PC-3 (cell line): ENCODE measurements around the gene PUDP. TPM values are rescaled to one million over a fixed set of nuclear protein-coding genes. Genes with fewer than 3 reads are reported as not detected.

Experiments used
- ATAC-seq: fragments of 200-7000 bp; cut with Tn5 transposase; 2 replicates; pipeline ENCODE4 v1.9.1; 2020; ENCODE audit warnings: mild to moderate bottlenecking, moderate library complexity
- BruUV-seq: library from RNA; stranded (reverse); fragments of 400-500 nt; replicated peaks from 2 replicates; lab custom pipeline; 2021; lab: Mats Ljungman, UMichigan
- CTCF ChIA-PET: fragments of 300-600 bp; sonication (Branson Sonifier 250); formaldehyde crosslinking; loops from one replicate; lab custom pipeline; 2022; ENCODE audit warnings: antibody characterized with exemption; lab: Charles Lee
- POLR2A ChIA-PET: fragments of 300-600 bp; sonication (Branson Sonifier 250); formaldehyde crosslinking; loops from one replicate; lab custom pipeline; 2022; ENCODE audit warnings: antibody characterized with exemption; ENCODE audit not compliant: unreplicated experiment; lab: Charles Lee
- DNase-seq: peaks from one replicate; pipeline ENCODE4 v3.0.0-alpha.2; 2015
- H2AFZ ChIP-seq: fragments of 300-600 bp; sonication (generic); 2 replicates; pipeline ENCODE4 v1.6.0; 2016; ENCODE audit warnings: antibody characterized with exemption, low read length
- H3F3A ChIP-seq: fragments of 300-600 bp; sonication (generic); one replicate; pipeline ENCODE4 v1.6.0; 2017; ENCODE audit warnings: antibody characterized with exemption, low read length, control low read depth, mild to moderate bottlenecking; ENCODE audit not compliant: unreplicated experiment
- H3K27ac ChIP-seq: fragments of 300-600 bp; sonication (generic); 2 replicates; pipeline ENCODE4 v1.5.1; 2016; ENCODE audit warnings: mild to moderate bottlenecking, low read length
- H3K27me3 ChIP-seq: fragments of 300-600 bp; sonication (generic); 2 replicates; pipeline ENCODE4 v1.6.1; 2016; ENCODE audit warnings: low read length, mixed read lengths
- H3K36me3 ChIP-seq: fragments of 300-600 bp; sonication (generic); 2 replicates; pipeline ENCODE4 v1.6.1; 2016; ENCODE audit warnings: low read depth, mixed run types, low read length, mixed read lengths
- H3K4me1 ChIP-seq: fragments of 300-600 bp; sonication (generic); 2 replicates; pipeline ENCODE4 v1.5.1; 2016; ENCODE audit warnings: low read length; ENCODE audit not compliant: insufficient read depth
- H3K4me2 ChIP-seq: fragments of 300-600 bp; sonication (generic); 2 replicates; pipeline ENCODE4 v1.6.0; 2016; ENCODE audit warnings: low read length
- H3K4me3 ChIP-seq: fragments of 300-600 bp; sonication (generic); 2 replicates; pipeline ENCODE4 v1.5.1; 2016; ENCODE audit warnings: mild to moderate bottlenecking, low read length, mixed read lengths
- H3K79me2 ChIP-seq: fragments of 300-600 bp; sonication (generic); 2 replicates; pipeline ENCODE4 v1.6.1; 2017; ENCODE audit warnings: low read length, mixed read lengths
- H3K9ac ChIP-seq: fragments of 300-600 bp; sonication (generic); 2 replicates; pipeline ENCODE4 v1.6.0; 2016; ENCODE audit warnings: mild to moderate bottlenecking, low read length
- H3K9me2 ChIP-seq: fragments of 300-600 bp; sonication (generic); replicated peaks from 2 replicates; pipeline ENCODE4 v1.6.1; 2016; ENCODE audit warnings: mixed run types, low read length, mixed read lengths
- H3K9me3 ChIP-seq: fragments of 300-600 bp; sonication (generic); 2 replicates; pipeline ENCODE4 v1.6.1; 2016; ENCODE audit warnings: low read length, mixed read lengths
- H4K20me1 ChIP-seq: fragments of 300-600 bp; sonication (generic); 2 replicates; pipeline ENCODE4 v1.6.1; 2016; ENCODE audit warnings: low read length, mixed read lengths
- CTCF ChIP-seq: fragments of 300-600 bp; sonication (generic); conservative IDR thresholded peaks from 2 replicates; pipeline ENCODE4 v1.5.1; 2017; ENCODE audit warnings: antibody characterized with exemption, low read depth, mild to moderate bottlenecking, low read length
- EZH2 ChIP-seq: fragments of 300-600 bp; sonication (generic); IDR thresholded peaks from one replicate; pipeline ENCODE4 v1.6.1; 2017; ENCODE audit warnings: antibody characterized with exemption, mild to moderate bottlenecking, low read length; ENCODE audit not compliant: unreplicated experiment
- EZH2phosphoT487 ChIP-seq: fragments of 300-600 bp; sonication (generic); IDR thresholded peaks from 2 replicates; pipeline ENCODE4 v1.6.1; 2018; ENCODE audit warnings: mild to moderate bottlenecking, antibody characterized with exemption, low read length, borderline replicate concordance
- intact Hi-C: fragments of 100-400 bp; cut with micrococcal nuclease; formaldehyde crosslinking; loops from 2 replicates; pipeline ENCODE4 v1.9.0; 2023
- total RNA-seq: library from RNA; depleted of rRNA; stranded (reverse); fragments of >200 nt; gene quantifications from 2 replicates; pipeline ENCODE4 v1.2.3, GENCODE V29; 2014

Gene PUDP
- total RNA-seq, 1 experiment from 2014 or later, result 7.6 TPM

- Histone ChIP-seq H4K20me1 (no peaks in the 10 kb centered on the region), H3K9me3 (no peaks in the 10 kb centered on the region), H3K4me1 (peaks cover 12% of the 10 kb centered on the region), H3K9ac (no peak overlapping the region), H3K4me3 (no peak overlapping the region), H3F3A (no peaks in the 10 kb centered on the region), H3K79me2 (no peaks in the 10 kb centered on the region), H3K4me2 (no peak overlapping the region), H2AFZ (no peak overlapping the region), H3K27ac (no peak overlapping the region), H3K36me3 (no peaks in the 10 kb centered on the region; the same call in 1 of the 2 replicates), H3K27me3 (no peaks in the 10 kb centered on the region), H3K9me2 (no peaks in the 10 kb centered on the region)
- ATAC-seq (no peak), DNase-seq (no peak)
- BruUV-seq, result no TSS peak
- POLR2A ChIA-PET, result no interaction called here
- CTCF ChIA-PET, result no interaction called here
- TF ChIP-seq EZH2, result no peak
- TF ChIP-seq EZH2phosphoT487, result no peak
- no peak for TF ChIP-seq CTCF
- intact Hi-C loops, result no loop called here
These were observed 87.5 kb downstream of the PUDP start for GRCh38 chrX:7060444-7060843.

GRCh38 chrX:7059859-7060258, 88.1 kb downstream of the PUDP start:
- no peak for DNase-seq
- Histone ChIP-seq H3K36me3 (no peaks in the 10 kb centered on the region; the same call in 1 of the 2 replicates), H3K4me1 (peaks cover 12% of the 10 kb centered on the region), H3K9ac (no peak overlapping the region), H4K20me1 (no peaks in the 10 kb centered on the region), H3K27ac (no peak overlapping the region), H3K27me3 (no peaks in the 10 kb centered on the region), H3F3A (no peaks in the 10 kb centered on the region), H3K4me3 (no peak overlapping the region), H2AFZ (no peak overlapping the region), H3K9me3 (no peaks in the 10 kb centered on the region), H3K79me2 (no peaks in the 10 kb centered on the region), H3K4me2 (no peak overlapping the region), H3K9me2 (no peaks in the 10 kb centered on the region)
- BruUV-seq, result no TSS peak
- CTCF ChIA-PET, result no interaction called here
- POLR2A ChIA-PET, result no interaction called here
- TF ChIP-seq EZH2 (no peak), EZH2phosphoT487 (no peak), CTCF (no peak)
- ATAC-seq, result no peak
- intact Hi-C loops, result no loop called here

- POLR2A ChIA-PET, result no interaction called here
- H3K27me3 ChIP-seq, result no peaks in the 10 kb centered on the region
- intact Hi-C loops, result no loop called here
- H3K9me3 ChIP-seq, result no peaks in the 10 kb centered on the region
- H3K36me3 ChIP-seq, result no peaks in the 10 kb centered on the region; the same call in 1 of the 2 replicates
- CTCF ChIA-PET, result no interaction called here
- BruUV-seq, result no TSS peak
- DNase-seq (no peak), ATAC-seq (no peak)
- no peak overlapping the region for H3K4me2 ChIP-seq
- no peak overlapping the region for H3K9ac ChIP-seq
- no peaks in the 10 kb centered on the region for H3K79me2 ChIP-seq
- TF ChIP-seq EZH2phosphoT487 (no peak), EZH2 (no peak), CTCF (no peak)
- no peaks in the 10 kb centered on the region for H4K20me1 ChIP-seq
- no peak overlapping the region for H3K4me3 ChIP-seq
- H3K27ac ChIP-seq, result no peak overlapping the region
- peaks cover 12% of the 10 kb centered on the region for H3K4me1 ChIP-seq
- H3K9me2 ChIP-seq, result no peaks in the 10 kb centered on the region
- no peaks in the 10 kb centered on the region for H3F3A ChIP-seq
- H2AFZ ChIP-seq, result no peak overlapping the region
These were observed 88.6 kb downstream of the PUDP start for GRCh38 chrX:7059214-7059838.
